ENCODE results near the gene NPAS3. TPM values are rescaled to one million over a fixed set of nuclear protein-coding genes. Genes with fewer than 3 reads are reported as not detected.

Gene NPAS3
- total and polyA plus RNA-seq, 8 donors = 0.23 to 2.8 (median 1.4) TPM

GRCh38 chr14:33774723-33775470 is 836.2 kb downstream of the NPAS3 start:
- 79 to 84% methylated on average over 11 of the region's 11 CpGs for WGBS, 2 donors
- Histone ChIP-seq H3K4me1 (no peaks in the 10 kb centered on the region), H3K36me3 (no peaks in the 10 kb centered on the region), H3K27ac (no peak overlapping the region), H3K27me3 (no peaks in the 10 kb centered on the region), H3K9me3 (no peaks in the 10 kb centered on the region), H3K4me3 (no peak overlapping the region)
- DNase-seq = no peak
- TF ChIP-seq CTCF (IDR thresholded peaks at IDR 0.05) = no peak
- ATAC-seq = no peak
- no peak for FAIRE-seq
- intact Hi-C loops (cut with DNase I) = no loop called here

- H3K4me1 ChIP-seq = no peaks in the 10 kb centered on the region
- DNase-seq (no peak), FAIRE-seq (no peak), ATAC-seq (no peak)
- no peaks in the 10 kb centered on the region for H3K27me3 ChIP-seq
- H3K4me3 ChIP-seq = no peak overlapping the region
- no peak for TF ChIP-seq CTCF (IDR thresholded peaks at IDR 0.05)
- no peak overlapping the region for H3K27ac ChIP-seq
- WGBS, 2 donors = 89 to 90% methylated on average over 6 of the region's 6 CpGs
- intact Hi-C loops (cut with DNase I) = no loop called here
- H3K9me3 ChIP-seq = no peaks in the 10 kb centered on the region
- no peaks in the 10 kb centered on the region for H3K36me3 ChIP-seq
Measured at GRCh38 chr14:33776871-33777270, 838.2 kb downstream of the NPAS3 start.

GRCh38 chr14:33777681-33778080 is 839.0 kb downstream of the NPAS3 start:
- no peak for TF ChIP-seq CTCF (IDR thresholded peaks at IDR 0.05)
- FAIRE-seq = no peak
- WGBS, 2 donors = 81 to 89% methylated on average over 7 of the region's 7 CpGs

GRCh38 chr14:33780035-33780434 is 841.4 kb downstream of the NPAS3 start:
- Histone ChIP-seq H3K9me3 (no peaks in the 10 kb centered on the region), H3K27ac (no peak overlapping the region), H3K27me3 (no peaks in the 10 kb centered on the region), H3K36me3 (no peaks in the 10 kb centered on the region), H3K4me1 (no peaks in the 10 kb centered on the region), H3K4me3 (no peak overlapping the region)
- DNase-seq (no peak), ATAC-seq (no peak), FAIRE-seq (no peak)
- 75 to 76% methylated on average over 4 of the region's 4 CpGs for WGBS, 2 donors
- no peak for TF ChIP-seq CTCF (IDR thresholded peaks at IDR 0.05)
- intact Hi-C loops (cut with DNase I) = no loop called here

More at GRCh38 chr14:33777681-33778080, 839.0 kb downstream of the NPAS3 start:
- H3K27ac ChIP-seq = no peak overlapping the region
- intact Hi-C loops (cut with DNase I) = no loop called here
- no peaks in the 10 kb centered on the region for H3K4me1 ChIP-seq
- no peaks in the 10 kb centered on the region for H3K9me3 ChIP-seq
- no peaks in the 10 kb centered on the region for H3K36me3 ChIP-seq
- no peaks in the 10 kb centered on the region for H3K27me3 ChIP-seq
- ATAC-seq = no peak
- no peak overlapping the region for H3K4me3 ChIP-seq
- no peak for DNase-seq

- no peak for ATAC-seq
- no peak for FAIRE-seq
Measured at GRCh38 chr14:33781236-33781635, 842.6 kb downstream of the NPAS3 start.

More at GRCh38 chr14:33781236-33781635, 842.6 kb downstream of the NPAS3 start:
- no peak for TF ChIP-seq CTCF (IDR thresholded peaks at IDR 0.05)
- H3K36me3 ChIP-seq = no peaks in the 10 kb centered on the region
- no peaks in the 10 kb centered on the region for H3K27me3 ChIP-seq
- intact Hi-C loops (cut with DNase I) = no loop called here
- no peaks in the 10 kb centered on the region for H3K4me1 ChIP-seq
- no peaks in the 10 kb centered on the region for H3K9me3 ChIP-seq
- no peak for DNase-seq
- 55 to 71% methylated on average over 2 of the region's 2 CpGs for WGBS, 2 donors
- no peak overlapping the region for H3K27ac ChIP-seq
- H3K4me3 ChIP-seq = no peak overlapping the region

All from pancreas (tissue), 10 donors.